Uterus (tissue), 4 donors: ENCODE results near the gene TEX55. TPM values are rescaled to one million over a fixed set of nuclear protein-coding genes. Genes with fewer than 3 reads are reported as not detected.

Source experiments
- DNase-seq, 2 donors: peaks; one replicate each; pipeline ENCODE4 v3.0.0-alpha.2; 2019 to 2020
- H3K27ac ChIP-seq, 2 donors: fragments of 200-600 bp; sonication (generic); 1 replicate in 1 of 2; 2 replicates in 1 of 2; pipeline ENCODE4 v1.5.1; 2016 to 2018
- H3K27me3 ChIP-seq, 2 donors: fragments of 200-600 bp; sonication (generic); one replicate each; pipeline ENCODE4 v1.5.1; 2018 to 2019; ENCODE audit warnings: control low read depth in 1 of 2
- H3K36me3 ChIP-seq, 2 donors: fragments of 200-600 bp; sonication (generic); one replicate each; pipeline ENCODE4 v1.5.1; 2019; ENCODE audit warnings: control low read depth in 1 of 2
- H3K4me1 ChIP-seq, 2 donors: fragments of 200-600 bp; sonication (generic); one replicate each; pipeline ENCODE4 v1.5.1; 2018 to 2019; ENCODE audit warnings: control low read depth in 1 of 2
- H3K4me3 ChIP-seq, 2 donors: fragments of 200-600 bp; sonication (generic); 1 replicate in 1 of 2; 2 replicates in 1 of 2; pipeline ENCODE4 v1.5.1; 2018 to 2019; ENCODE audit warnings: mild to moderate bottlenecking in 1 of 2
- H3K9me3 ChIP-seq, 2 donors: fragments of 200-600 bp; sonication (generic); one replicate each; pipeline ENCODE4 v1.5.1; 2019; ENCODE audit warnings: control low read depth in 1 of 2
- CTCF ChIP-seq, 4 experiments: fragments of 200-600 bp in 2 of 4; fragments of 450-650 bp in 2 of 4; sonication (generic) in 2 of 4; IDR thresholded peaks; one replicate each; pipeline ENCODE4 v1.5.1; 2016 to 2019; ENCODE audit warnings: antibody characterized with exemption in 4 of 4, mild to moderate bottlenecking in 2 of 4, moderate library complexity in 1 of 4
- POLR2A ChIP-seq, 2 donors: fragments of 450-650 bp; IDR thresholded peaks; one replicate each; pipeline ENCODE4 v1.6.1; 2016; ENCODE audit warnings: antibody characterized with exemption in 2 of 2, mild to moderate bottlenecking in 1 of 2, moderate library complexity in 1 of 2
- intact Hi-C: fragments of 100-400 bp; cut with DNase I; formaldehyde crosslinking; loops from one replicate; pipeline ENCODE4 v1.15.1; 2023; ENCODE audit warnings: low total_unique reads
- total RNA-seq, 4 donors: library from RNA; depleted of rRNA in 3 of 4; stranded (reverse); fragments of >200 nt in 3 of 4; gene quantifications; one replicate each; pipeline versions ENCODE4 v1.1.0 to v1.2.4, GENCODE V29; 2014 to 2023
- donor health status: DM: yes; HTN: yes; CAD: no.

Gene TEX55
- total RNA-seq, 4 donors from 2014 or later = not detected

- H3K27ac ChIP-seq = no peak overlapping the region
- H3K27me3 ChIP-seq = no peaks in the 10 kb centered on the region
- no peaks in the 10 kb centered on the region for H3K4me1 ChIP-seq
- H3K4me3 ChIP-seq = no peak overlapping the region
- no peak for DNase-seq
- TF ChIP-seq POLR2A (IDR thresholded peaks at IDR 0.05) (no peak), CTCF (IDR thresholded peaks at IDR 0.05) (no peak)
- H3K9me3 ChIP-seq = no peaks in the 10 kb centered on the region
- H3K36me3 ChIP-seq = no peaks in the 10 kb centered on the region
- intact Hi-C loops = no loop called here
Measured at GRCh38 chr3:119140466-119140865, 5.5 kb upstream of the TEX55 start.

- TF ChIP-seq CTCF (IDR thresholded peaks at IDR 0.05) = no peak
- no peak for TF ChIP-seq POLR2A (IDR thresholded peaks at IDR 0.05)
- H3K9me3 ChIP-seq = no peaks in the 10 kb centered on the region
- H3K36me3 ChIP-seq = no peaks in the 10 kb centered on the region
- H3K27ac ChIP-seq = no peak overlapping the region
- no peak overlapping the region for H3K4me3 ChIP-seq
- no peaks in the 10 kb centered on the region for H3K4me1 ChIP-seq
- DNase-seq = no peak
- intact Hi-C loops = no loop called here
- no peaks in the 10 kb centered on the region for H3K27me3 ChIP-seq
Measured at GRCh38 chr3:119145128-119145499, 851 bp upstream of the TEX55 start.

GRCh38 chr3:119146578-119147375 is 812 bp downstream of the TEX55 start:
- intact Hi-C loops = no loop called here
- Histone ChIP-seq H3K4me1 (no peaks in the 10 kb centered on the region), H3K4me3 (no peak overlapping the region), H3K9me3 (no peaks in the 10 kb centered on the region), H3K36me3 (no peaks in the 10 kb centered on the region), H3K27ac (no peak overlapping the region), H3K27me3 (no peaks in the 10 kb centered on the region)
- TF ChIP-seq CTCF (IDR thresholded peaks at IDR 0.05) (no peak), POLR2A (IDR thresholded peaks at IDR 0.05) (no peak)
- no peak for DNase-seq

- DNase-seq = no peak
- Histone ChIP-seq H3K4me1 (no peaks in the 10 kb centered on the region), H3K27ac (no peak overlapping the region), H3K27me3 (no peaks in the 10 kb centered on the region), H3K4me3 (no peak overlapping the region), H3K9me3 (no peaks in the 10 kb centered on the region), H3K36me3 (no peaks in the 10 kb centered on the region)
- intact Hi-C loops = no loop called here
- TF ChIP-seq POLR2A (IDR thresholded peaks at IDR 0.05) = no peak
- no peak for TF ChIP-seq CTCF (IDR thresholded peaks at IDR 0.05)
Measured at GRCh38 chr3:119147494-119147893, 1.5 kb downstream of the TEX55 start.

GRCh38 chr3:119148493-119149180 is 2.7 kb downstream of the TEX55 start:
- Histone ChIP-seq H3K36me3 (no peaks in the 10 kb centered on the region), H3K27me3 (no peaks in the 10 kb centered on the region), H3K9me3 (peaks cover 0 to 4% of the 10 kb centered on the region in 2 donors), H3K4me1 (no peaks in the 10 kb centered on the region), H3K27ac (no peak overlapping the region), H3K4me3 (no peak overlapping the region)
- TF ChIP-seq POLR2A (IDR thresholded peaks at IDR 0.05) (no peak), CTCF (IDR thresholded peaks at IDR 0.05) (no peak)
- DNase-seq = no peak
- intact Hi-C loops = no loop called here
